ENCODE data around the gene PRR27. TPM values are rescaled to one million over a fixed set of nuclear protein-coding genes. Genes with fewer than 3 reads are reported as not detected.

The PRR27 gene
- not detected for total RNA-seq
- not detected for polyA plus RNA-seq (2013, experiment 1 of 2)
- not detected for polyA plus RNA-seq (2013, experiment 2 of 2)
- long read RNA-seq, experiment 1, result 0 reads
- long read RNA-seq, experiment 2, result 0 reads
- long read RNA-seq, experiment 3, result 0 reads
- long read RNA-seq, experiment 4, result 0 reads

- no peaks in the 10 kb centered on the region for H3K27me3 ChIP-seq (ENCODE audit: control insufficient read depth, insufficient read depth, low read length, poor library complexity, severe bottlenecking)
- DNase-seq, result no peak
- H3K27ac ChIP-seq (ENCODE audit: low read depth, low read length), result no peak within 1 kb of the TSS
- Mint-ChIP-seq H3K27ac (no peak within 1 kb of the TSS), H3K9me3 (no peaks in the 10 kb centered on the region), H3K4me1 (peaks cover 7% of the 10 kb centered on the region), H3K36me3 (ENCODE audit: low read depth) (no peaks in the 10 kb centered on the region), H3K27me3 (ENCODE audit: insufficient read depth) (peaks cover 3% of the 10 kb centered on the region), H3K4me3 (no peak within 1 kb of the TSS)
- no peak within 1 kb of the TSS for H3K4me3 ChIP-seq (ENCODE audit: low read length)
- no peaks in the 10 kb centered on the region for H3K36me3 ChIP-seq (ENCODE audit: control insufficient read depth, insufficient read depth, low read length)
- TF ChIP-seq CTCF (conservative IDR thresholded peaks at IDR 0.05), result no peak
- no peak within 1 kb of the TSS for H3K9ac ChIP-seq (ENCODE audit: extremely low read depth, low read length, poor library complexity, severe bottlenecking)
- 100% methylated on average over 1 of the region's 3 CpGs; no CpG with 5 or more reads in 1 of the 2 experiments for WGBS, 2 experiments (ENCODE audit: insufficient coverage in 1 of 2, insufficient read length in 1 of 2)
- H3K9me3 ChIP-seq (ENCODE audit: control insufficient read depth, low read length), result no peaks in the 10 kb centered on the region
- H3K4me1 ChIP-seq (ENCODE audit: control insufficient read depth, insufficient read depth, low read length), result peaks cover 3% of the 10 kb centered on the region
Measured at GRCh38 chr4:70153937-70154336, at the start of gene PRR27. Gene PRR27 (plus strand): TSS chr4:70154237. CDS start chr4:70154376, 139 bp downstream.

- Mint-ChIP-seq H3K27ac (no peak overlapping the region), H3K4me1 (no peaks in the 10 kb centered on the region), H3K36me3 (ENCODE audit: low read depth) (no peaks in the 10 kb centered on the region), H3K9me3 (no peaks in the 10 kb centered on the region), H3K27me3 (ENCODE audit: insufficient read depth) (no peaks in the 10 kb centered on the region), H3K4me3 (no peak overlapping the region)
- Histone ChIP-seq H3K36me3 (ENCODE audit: control insufficient read depth, insufficient read depth, low read length) (no peaks in the 10 kb centered on the region), H3K4me3 (ENCODE audit: low read length) (no peak overlapping the region), H3K9ac (ENCODE audit: extremely low read depth, low read length, poor library complexity, severe bottlenecking) (no peak overlapping the region), H3K9me3 (ENCODE audit: control insufficient read depth, low read length) (no peaks in the 10 kb centered on the region), H3K27ac (ENCODE audit: low read depth, low read length) (no peak overlapping the region), H3K27me3 (ENCODE audit: control insufficient read depth, insufficient read depth, low read length, poor library complexity, severe bottlenecking) (no peaks in the 10 kb centered on the region), H3K4me1 (ENCODE audit: control insufficient read depth, insufficient read depth, low read length) (no peaks in the 10 kb centered on the region)
- DNase-seq, result no peak
- TF ChIP-seq CTCF (conservative IDR thresholded peaks at IDR 0.05), result no peak
Measured at GRCh38 chr4:70110917-70111316, 43.1 kb upstream of the PRR27 start.

- H3K36me3 ChIP-seq (ENCODE audit: control insufficient read depth, insufficient read depth, low read length), result no peaks in the 10 kb centered on the region
- Mint-ChIP-seq H3K4me1 (no peaks in the 10 kb centered on the region), H3K27me3 (ENCODE audit: insufficient read depth) (no peaks in the 10 kb centered on the region), H3K4me3 (no peak overlapping the region), H3K27ac (no peak overlapping the region), H3K9me3 (no peaks in the 10 kb centered on the region), H3K36me3 (ENCODE audit: low read depth) (no peaks in the 10 kb centered on the region)
- no peak overlapping the region for H3K4me3 ChIP-seq (ENCODE audit: low read length)
- H3K27me3 ChIP-seq (ENCODE audit: control insufficient read depth, insufficient read depth, low read length, poor library complexity, severe bottlenecking), result no peaks in the 10 kb centered on the region
- DNase-seq, result no peak
- H3K9me3 ChIP-seq (ENCODE audit: control insufficient read depth, low read length), result no peaks in the 10 kb centered on the region
- no peak overlapping the region for H3K9ac ChIP-seq (ENCODE audit: extremely low read depth, low read length, poor library complexity, severe bottlenecking)
- WGBS, 2 experiments (ENCODE audit: insufficient coverage in 1 of 2, insufficient read length in 1 of 2), result 91% methylated on average over 1 of the region's 1 CpG; no CpG with 5 or more reads in 1 of the 2 experiments
- H3K27ac ChIP-seq (ENCODE audit: low read depth, low read length), result no peak overlapping the region
- no peak for TF ChIP-seq CTCF (conservative IDR thresholded peaks at IDR 0.05)
- no peaks in the 10 kb centered on the region for H3K4me1 ChIP-seq (ENCODE audit: control insufficient read depth, insufficient read depth, low read length)
Measured at GRCh38 chr4:70113656-70114055, 40.4 kb upstream of the PRR27 start.

All from endodermal cell (in vitro differentiated cells).